Lung (tissue), 12 donors: ENCODE results near the gene ZNF618. TPM values are rescaled to one million over a fixed set of nuclear protein-coding genes. Genes with fewer than 3 reads are reported as not detected.

ENCODE experiments used
- ATAC-seq: fragments of 200-7000 bp; cut with Tn5 transposase; one replicate; pipeline ENCODE4 v1.9.1; 2020; ENCODE audit warnings: moderate number of reproducible peaks; ENCODE audit not compliant: insufficient read depth, low FRiP score
- DNase-seq, 3 donors: peaks; one replicate each; pipeline ENCODE4 v3.0.0-alpha.2; 2013 to 2017
- H3K27ac ChIP-seq, 2 donors: one replicate each; pipeline ENCODE4 v1.5.1; 2013; ENCODE audit warnings: mild to moderate bottlenecking in 2 of 2, moderate library complexity in 2 of 2, control low read depth in 1 of 2, inconsistent platforms in 1 of 2, low read depth in 1 of 2, low read length in 1 of 2
- H3K27me3 ChIP-seq, 3 donors: one replicate each; pipeline ENCODE4 v1.5.1; 2013; ENCODE audit warnings: low read length in 2 of 3; ENCODE audit not compliant: control insufficient read depth in 3 of 3, insufficient read depth in 3 of 3
- H3K36me3 ChIP-seq, 4 donors: one replicate each; pipeline ENCODE4 v1.5.1; 2013; ENCODE audit warnings: low read length in 4 of 4, mild to moderate bottlenecking in 1 of 4, moderate library complexity in 1 of 4; ENCODE audit not compliant: control insufficient read depth in 4 of 4, insufficient read depth in 4 of 4
- H3K4me1 ChIP-seq, 5 donors: one replicate each; pipeline ENCODE4 v1.5.1; 2013; ENCODE audit warnings: low read length in 5 of 5, mild to moderate bottlenecking in 2 of 5, moderate library complexity in 1 of 5; ENCODE audit not compliant: control insufficient read depth in 5 of 5, insufficient read depth in 5 of 5
- H3K4me3 ChIP-seq: one replicate; pipeline ENCODE4 v1.5.1; 2013; ENCODE audit warnings: mild to moderate bottlenecking, control low read depth, moderate library complexity
- H3K9ac ChIP-seq, 2 donors: one replicate each; pipeline ENCODE4 v1.5.1; 2013; ENCODE audit warnings: low read length in 2 of 2, control low read depth in 1 of 2; ENCODE audit not compliant: insufficient read depth in 1 of 2
- H3K9me3 ChIP-seq, 4 donors: one replicate each; pipeline ENCODE4 v1.5.1; 2013; ENCODE audit warnings: low read length in 3 of 4, mild to moderate bottlenecking in 1 of 4, moderate library complexity in 1 of 4; ENCODE audit not compliant: control insufficient read depth in 4 of 4, insufficient read depth in 3 of 4
- CTCF ChIP-seq: IDR thresholded peaks from 2 replicates; pipeline ENCODE4 v1.5.1; 2012; ENCODE audit warnings: mild to moderate bottlenecking; ENCODE audit errors: control extremely low read depth, extremely low read depth
- WGBS, 2 donors: extraction: QIAGEN DNeasy Blood & Tissue Kit; methylation state at CpG; one replicate each; pipeline ENCODE4 v1.1.7; 2013; 5-methylcytosine and 5-hydroxymethylcytosine counted together
- polyA plus RNA-seq, 2 donors: library from polyadenylated mRNA; stranded (reverse); fragments of 200-250 nt; gene quantifications; one replicate each; pipeline ENCODE4 v1.2.1, GENCODE V29; 2013
- total RNA-seq, 2 donors: library from RNA; depleted of rRNA in 1 of 2; stranded (reverse); fragments of >200 nt in 1 of 2; gene quantifications; one replicate each; pipeline ENCODE4 v1.2.1, GENCODE V29; 2014 to 2021
- donor health status: control.
- donor health status: control.
- donor health status: Bipolar disorder and iron deficiency.
- donor health status: healthy.
- donor health status: DM: yes; HTN: yes; CAD: no.

ZNF618 gene
- total and polyA plus RNA-seq, 4 donors: 1.6 to 16.3 (median 6.0) TPM

GRCh38 chr9:113979343-113980127, 103.4 kb downstream of the ZNF618 start:
- H3K36me3 ChIP-seq: peaks cover 0 to 6% (median under 1%) of the 10 kb centered on the region in 4 donors
- peaks cover 0 to 4% (median 0%) of the 10 kb centered on the region in 5 donors for H3K4me1 ChIP-seq
- no peak for ATAC-seq
- 69 to 88% methylated on average over 6 of the region's 6 CpGs for WGBS, 2 donors
- peak overlapping the region; percentile 4 for H3K4me3 ChIP-seq
- no peaks in the 10 kb centered on the region for H3K9me3 ChIP-seq
- H3K27me3 ChIP-seq: no peaks in the 10 kb centered on the region
- H3K9ac ChIP-seq: no peak overlapping the region
- no peak overlapping the region for H3K27ac ChIP-seq
- no peak for DNase-seq
- no peak for TF ChIP-seq CTCF

DNA sequence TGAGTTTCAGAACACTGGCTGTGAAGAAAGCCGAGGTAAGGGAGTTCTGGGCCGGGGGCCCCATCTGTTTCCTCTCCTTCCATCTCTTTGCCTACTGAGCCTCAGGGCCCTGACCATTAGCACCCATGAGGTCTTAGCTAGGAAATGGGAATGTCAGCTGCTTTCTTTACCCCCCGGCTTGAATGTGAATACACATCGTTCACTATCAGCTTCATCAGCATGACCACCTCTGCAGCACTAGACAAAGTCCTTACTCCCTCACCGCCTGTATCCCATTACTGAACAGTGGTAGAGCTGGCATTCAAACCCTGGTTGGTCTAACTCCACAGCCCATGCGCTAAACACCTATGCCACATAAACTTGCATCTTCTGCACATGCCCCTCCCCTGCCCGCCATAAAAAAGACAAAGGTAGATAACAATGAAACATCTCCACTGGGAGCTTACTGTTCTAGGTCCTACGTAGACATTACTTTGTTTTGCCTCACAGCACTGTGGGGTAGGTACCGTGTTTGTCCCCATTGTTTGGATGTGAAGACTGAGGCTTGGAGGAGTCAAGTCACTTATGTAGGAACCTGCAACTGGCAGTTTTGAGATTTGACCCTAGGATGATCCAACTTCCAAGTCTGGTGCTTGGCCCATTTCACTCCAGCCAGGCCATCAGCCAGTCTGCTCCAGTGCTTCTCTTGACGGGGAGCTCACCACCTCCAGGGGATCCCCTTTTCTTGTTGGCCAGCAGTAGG, 108.7 kb downstream of the ZNF618 start:
- Histone ChIP-seq H3K27ac (no peak overlapping the region), H3K4me1 (peaks cover 0 to 7% (median 4%) of the 10 kb centered on the region in 5 donors), H3K9me3 (no peaks in the 10 kb centered on the region), H3K27me3 (no peaks in the 10 kb centered on the region), H3K9ac (no peak overlapping the region), H3K36me3 (peaks cover 0 to 6% (median 4%) of the 10 kb centered on the region in 4 donors), H3K4me3 (no peak overlapping the region)
- DNase-seq: no peak
- no peak for TF ChIP-seq CTCF
- 88 to 93% methylated on average over 10 of the region's 10 CpGs for WGBS, 2 donors
- ATAC-seq: no peak

GRCh38 chr9:113985968-113986585, 110.0 kb downstream of the ZNF618 start:
- H3K27me3 ChIP-seq: no peaks in the 10 kb centered on the region
- no peak for TF ChIP-seq CTCF
- DNase-seq: no peak
- H3K9me3 ChIP-seq: no peaks in the 10 kb centered on the region
- H3K9ac ChIP-seq: no peak overlapping the region
- H3K4me3 ChIP-seq: no peak overlapping the region
- peaks cover 0 to 12% (median 7%) of the 10 kb centered on the region in 4 donors for H3K36me3 ChIP-seq
- WGBS, 2 donors: 88 to 90% methylated on average over 15 of the region's 15 CpGs
- no peak for ATAC-seq
- H3K4me1 ChIP-seq: peaks cover 0 to 9% (median 6%) of the 10 kb centered on the region in 5 donors
- H3K27ac ChIP-seq: no peak overlapping the region
